HepG2 (cell line): ENCODE measurements around the gene DNLZ. TPM values are rescaled to one million over a fixed set of nuclear protein-coding genes. Genes with fewer than 3 reads are reported as not detected.

Source experiments
- AGO2 ChIP-seq: fragments of 200-400 bp; formaldehyde crosslinking; optimal IDR thresholded peaks from 2 replicates; pipeline ENCODE3; 2017; ENCODE audit warnings: mild to moderate bottlenecking, low read depth, low read length, moderate library complexity
- ATM ChIP-seq: fragments of 450-650 bp; IDR thresholded peaks from 2 replicates; pipeline ENCODE4 v1.7.1; 2017; ENCODE audit warnings: mild to moderate bottlenecking, borderline replicate concordance
- HIVEP1 ChIP-seq: sonication (generic); formaldehyde crosslinking; IDR thresholded peaks from 2 replicates; pipeline ENCODE4 v1.4.0; 2020; ENCODE audit warnings: mild to moderate bottlenecking, missing genetic modification reagents
- HOXD1 ChIP-seq: sonication (generic); formaldehyde crosslinking; IDR thresholded peaks from 2 replicates; pipeline ENCODE4 v1.5.0; 2020; ENCODE audit warnings: missing genetic modification reagents
- KDM5B ChIP-seq: sonication (generic); formaldehyde crosslinking; IDR thresholded peaks from 2 replicates; pipeline ENCODE4 v1.4.0; 2020; ENCODE audit warnings: missing genetic modification reagents, mild to moderate bottlenecking, borderline replicate concordance
- MZF1 ChIP-seq: sonication (generic); formaldehyde crosslinking; IDR thresholded peaks from 2 replicates; pipeline ENCODE4 v1.8.1; 2023; ENCODE audit warnings: mild to moderate bottlenecking, missing genetic modification reagents, borderline replicate concordance
- NCOA2 ChIP-seq: sonication (generic); formaldehyde crosslinking; IDR thresholded peaks from 2 replicates; pipeline ENCODE4 v1.8.0; 2022; ENCODE audit warnings: inconsistent platforms
- RNF2 ChIP-seq: fragments of 450-650 bp; conservative IDR thresholded peaks from 2 replicates; pipeline ENCODE4 v1.6.1; 2016; ENCODE audit warnings: low read depth
- SIX4 ChIP-seq: sonication (generic); formaldehyde crosslinking; IDR thresholded peaks from 2 replicates; pipeline ENCODE4 v1.4.0; 2020; ENCODE audit warnings: missing genetic modification reagents
- SRF ChIP-seq: IDR thresholded peaks from 2 replicates; pipeline ENCODE4 v1.6.1; 2011; ENCODE audit warnings: mild to moderate bottlenecking, low read depth, low read length, moderate library complexity
- ZFP90 ChIP-seq: sonication (generic); formaldehyde crosslinking; IDR thresholded peaks from 2 replicates; pipeline ENCODE4 v1.8.0; 2022; ENCODE audit warnings: missing genetic modification reagents, mild to moderate bottlenecking, inconsistent platforms, borderline replicate concordance
- ZNF317 ChIP-seq: sonication (generic); formaldehyde crosslinking; IDR thresholded peaks from 2 replicates; pipeline ENCODE4 v1.5.0; 2020; ENCODE audit warnings: mild to moderate bottlenecking, missing genetic modification reagents
- ZNF644 ChIP-seq: IDR thresholded peaks from 2 replicates; pipeline ENCODE4 v1.6.1; 2016; ENCODE audit warnings: low read depth
- ZNF83 ChIP-seq: sonication (generic); formaldehyde crosslinking; IDR thresholded peaks from 2 replicates; pipeline ENCODE4 v1.4.0; 2020; ENCODE audit warnings: missing genetic modification reagents, mild to moderate bottlenecking, borderline replicate concordance
- polyA plus RNA-seq, 8 experiments: library from polyadenylated mRNA; depleted of rRNA in 3 of 8; stranded (reverse) in 7 of 8; unstranded in 1 of 8; fragments of >200 nt; fragmentation: Illumina TruSeq in 4 of 8; extraction: Trizol in 4 of 8; gene quantifications; 2 replicates each; pipeline versions ENCODE4 v1.2.1 to v1.2.3, GENCODE V29; 2011 to 2016; ENCODE audit warnings: low read depth in 4 of 8, missing spikeins in 1 of 8, mixed read lengths in 1 of 8; ENCODE audit not compliant: insufficient read depth in 1 of 8
- total RNA-seq, 5 experiments: library from RNA; depleted of rRNA; stranded (reverse); fragments of >200 nt; fragmentation: Illumina TruSeq; extraction: Trizol; gene quantifications; 2 replicates each; pipeline ENCODE4 v1.2.3, GENCODE V29; 2016; ENCODE audit warnings: low read depth in 1 of 5
- TF ChIP-seq, protein P1 (sequence below), 2 experiments: sonication (generic) in 1 of 2; formaldehyde crosslinking in 1 of 2; IDR thresholded peaks; 2 replicates each; pipeline versions ENCODE4 v1.4.0 to v1.6.1; 2018 to 2020; ENCODE audit warnings: missing genetic modification reagents in 2 of 2, borderline replicate concordance in 1 of 2, low read depth in 1 of 2, mild to moderate bottlenecking in 1 of 2, missing biosample characterization in 1 of 2
- TF ChIP-seq, protein P2 (sequence below): sonication (generic); formaldehyde crosslinking; IDR thresholded peaks from 2 replicates; pipeline ENCODE4 v1.5.0; 2020; ENCODE audit warnings: mild to moderate bottlenecking, missing genetic modification reagents, borderline replicate concordance
- TF ChIP-seq, protein P3 (sequence below): sonication (generic); formaldehyde crosslinking; IDR thresholded peaks from 2 replicates; pipeline ENCODE4 v1.4.0; 2020; ENCODE audit warnings: missing genetic modification reagents, borderline replicate concordance
- TF ChIP-seq, protein P4 (sequence below): IDR thresholded peaks from 2 replicates; pipeline ENCODE4 v1.6.1; 2012; ENCODE audit warnings: inconsistent platforms

The DNLZ gene
- total and polyA plus RNA-seq, 2 of the 13 experiments (the other 11 are each of a cell fraction or from before 2014, with no cell fraction given) = 3.4 to 8.0 TPM

DNA sequence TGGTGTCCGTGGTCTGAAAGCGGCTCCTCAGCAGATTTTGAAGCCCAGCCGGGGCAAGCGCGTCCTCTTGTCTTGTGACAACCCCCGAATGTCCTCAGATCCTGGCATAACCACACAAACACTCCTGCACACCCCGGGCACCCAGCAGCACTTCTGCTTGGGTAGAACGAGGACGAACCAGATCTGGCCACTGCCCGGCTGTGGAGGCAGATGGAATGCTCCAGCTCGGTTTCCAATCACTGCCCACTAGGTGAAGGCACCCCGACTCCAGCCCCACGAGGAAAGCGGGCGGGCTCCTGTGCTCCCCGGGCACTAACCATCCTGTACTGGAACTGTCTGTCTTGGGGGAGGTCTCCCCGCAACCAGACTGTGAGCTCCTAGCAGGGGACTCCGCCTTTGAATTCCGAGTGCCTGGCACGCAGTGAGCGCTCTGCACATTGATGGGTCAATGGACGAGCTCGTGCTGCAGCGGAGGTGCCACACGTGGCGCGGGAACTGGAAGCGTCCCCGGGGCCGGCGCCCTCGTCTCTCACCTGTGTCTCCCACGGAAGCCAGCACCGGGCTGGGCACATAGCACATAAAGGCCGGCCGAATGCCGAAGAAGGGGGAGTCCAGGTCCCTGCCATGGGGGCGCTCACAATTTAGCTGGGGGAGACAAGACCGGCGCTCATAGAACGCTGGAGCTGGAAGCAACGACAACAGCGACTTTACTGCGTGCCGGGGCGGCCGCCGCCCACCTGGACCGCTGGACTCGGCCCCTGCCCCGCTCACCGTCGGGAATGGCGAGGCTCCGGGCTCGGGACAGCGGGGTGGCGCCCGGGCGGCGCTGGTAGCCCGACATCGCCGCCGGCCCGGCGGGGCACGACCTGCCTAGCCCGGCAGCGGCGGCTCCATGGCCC is 46.3 kb upstream of the DNLZ start (continued):
- TF ChIP-seq, protein P1, sequence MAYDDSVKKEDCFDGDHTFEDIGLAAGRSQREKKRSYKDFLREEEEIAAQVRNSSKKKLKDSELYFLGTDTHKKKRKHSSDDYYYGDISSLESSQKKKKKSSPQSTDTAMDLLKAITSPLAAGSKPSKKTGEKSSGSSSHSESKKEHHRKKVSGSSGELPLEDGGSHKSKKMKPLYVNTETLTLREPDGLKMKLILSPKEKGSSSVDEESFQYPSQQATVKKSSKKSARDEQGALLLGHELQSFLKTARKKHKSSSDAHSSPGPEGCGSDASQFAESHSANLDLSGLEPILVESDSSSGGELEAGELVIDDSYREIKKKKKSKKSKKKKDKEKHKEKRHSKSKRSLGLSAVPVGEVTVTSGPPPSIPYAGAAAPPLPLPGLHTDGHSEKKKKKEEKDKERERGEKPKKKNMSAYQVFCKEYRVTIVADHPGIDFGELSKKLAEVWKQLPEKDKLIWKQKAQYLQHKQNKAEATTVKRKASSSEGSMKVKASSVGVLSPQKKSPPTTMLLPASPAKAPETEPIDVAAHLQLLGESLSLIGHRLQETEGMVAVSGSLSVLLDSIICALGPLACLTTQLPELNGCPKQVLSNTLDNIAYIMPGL (CRISPR knock-in tag; IDR thresholded peaks at IDR 0.05; ENCODE audit: borderline replicate concordance in 1 of 2, low read depth in 1 of 2) = peak in 1 of 2 experiments; percentile 5; a peak in 1 of 4 replicates
- TF ChIP-seq KDM5B (peak; percentile 4; the same call in 1 of the 2 replicates), ZNF83 (CRISPR knock-in tag) (no peak), SRF (no peak), HIVEP1 (CRISPR knock-in tag) (peak; percentile 54; the same call in 1 of the 2 replicates), SIX4 (CRISPR knock-in tag) (no peak), ZFP90 (CRISPR knock-in tag) (peak; percentile 43; the same call in 1 of the 2 replicates), ATM (no peak), NCOA2 (CRISPR knock-in tag) (no peak), HOXD1 (0 out of 2 replicates have a peak, but pooled peaks have one; percentile 32), MZF1 (no peak), ZNF317 (CRISPR knock-in tag) (no peak), RNF2 (peak; percentile 95), ZNF644 (CRISPR knock-in tag) (no peak), AGO2 (peak; percentile 80)
- TF ChIP-seq, protein P2, sequence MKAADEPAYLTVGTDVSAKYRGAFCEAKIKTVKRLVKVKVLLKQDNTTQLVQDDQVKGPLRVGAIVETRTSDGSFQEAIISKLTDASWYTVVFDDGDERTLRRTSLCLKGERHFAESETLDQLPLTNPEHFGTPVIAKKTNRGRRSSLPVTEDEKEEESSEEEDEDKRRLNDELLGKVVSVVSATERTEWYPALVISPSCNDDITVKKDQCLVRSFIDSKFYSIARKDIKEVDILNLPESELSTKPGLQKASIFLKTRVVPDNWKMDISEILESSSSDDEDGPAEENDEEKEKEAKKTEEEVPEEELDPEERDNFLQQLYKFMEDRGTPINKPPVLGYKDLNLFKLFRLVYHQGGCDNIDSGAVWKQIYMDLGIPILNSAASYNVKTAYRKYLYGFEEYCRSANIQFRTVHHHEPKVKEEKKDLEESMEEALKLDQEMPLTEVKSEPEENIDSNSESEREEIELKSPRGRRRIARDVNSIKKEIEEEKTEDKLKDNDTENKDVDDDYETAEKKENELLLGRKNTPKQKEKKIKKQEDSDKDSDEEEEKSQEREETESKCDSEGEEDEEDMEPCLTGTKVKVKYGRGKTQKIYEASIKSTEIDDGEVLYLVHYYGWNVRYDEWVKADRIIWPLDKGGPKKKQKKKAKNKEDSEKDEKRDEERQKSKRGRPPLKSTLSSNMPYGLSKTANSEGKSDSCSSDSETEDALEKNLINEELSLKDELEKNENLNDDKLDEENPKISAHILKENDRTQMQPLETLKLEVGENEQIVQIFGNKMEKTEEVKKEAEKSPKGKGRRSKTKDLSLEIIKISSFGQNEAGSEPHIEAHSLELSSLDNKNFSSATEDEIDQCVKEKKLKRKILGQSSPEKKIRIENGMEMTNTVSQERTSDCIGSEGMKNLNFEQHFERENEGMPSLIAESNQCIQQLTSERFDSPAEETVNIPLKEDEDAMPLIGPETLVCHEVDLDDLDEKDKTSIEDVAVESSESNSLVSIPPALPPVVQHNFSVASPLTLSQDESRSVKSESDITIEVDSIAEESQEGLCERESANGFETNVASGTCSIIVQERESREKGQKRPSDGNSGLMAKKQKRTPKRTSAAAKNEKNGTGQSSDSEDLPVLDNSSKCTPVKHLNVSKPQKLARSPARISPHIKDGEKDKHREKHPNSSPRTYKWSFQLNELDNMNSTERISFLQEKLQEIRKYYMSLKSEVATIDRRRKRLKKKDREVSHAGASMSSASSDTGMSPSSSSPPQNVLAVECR = no peak; the same call in 1 of the 2 replicates
- TF ChIP-seq, protein P3, sequence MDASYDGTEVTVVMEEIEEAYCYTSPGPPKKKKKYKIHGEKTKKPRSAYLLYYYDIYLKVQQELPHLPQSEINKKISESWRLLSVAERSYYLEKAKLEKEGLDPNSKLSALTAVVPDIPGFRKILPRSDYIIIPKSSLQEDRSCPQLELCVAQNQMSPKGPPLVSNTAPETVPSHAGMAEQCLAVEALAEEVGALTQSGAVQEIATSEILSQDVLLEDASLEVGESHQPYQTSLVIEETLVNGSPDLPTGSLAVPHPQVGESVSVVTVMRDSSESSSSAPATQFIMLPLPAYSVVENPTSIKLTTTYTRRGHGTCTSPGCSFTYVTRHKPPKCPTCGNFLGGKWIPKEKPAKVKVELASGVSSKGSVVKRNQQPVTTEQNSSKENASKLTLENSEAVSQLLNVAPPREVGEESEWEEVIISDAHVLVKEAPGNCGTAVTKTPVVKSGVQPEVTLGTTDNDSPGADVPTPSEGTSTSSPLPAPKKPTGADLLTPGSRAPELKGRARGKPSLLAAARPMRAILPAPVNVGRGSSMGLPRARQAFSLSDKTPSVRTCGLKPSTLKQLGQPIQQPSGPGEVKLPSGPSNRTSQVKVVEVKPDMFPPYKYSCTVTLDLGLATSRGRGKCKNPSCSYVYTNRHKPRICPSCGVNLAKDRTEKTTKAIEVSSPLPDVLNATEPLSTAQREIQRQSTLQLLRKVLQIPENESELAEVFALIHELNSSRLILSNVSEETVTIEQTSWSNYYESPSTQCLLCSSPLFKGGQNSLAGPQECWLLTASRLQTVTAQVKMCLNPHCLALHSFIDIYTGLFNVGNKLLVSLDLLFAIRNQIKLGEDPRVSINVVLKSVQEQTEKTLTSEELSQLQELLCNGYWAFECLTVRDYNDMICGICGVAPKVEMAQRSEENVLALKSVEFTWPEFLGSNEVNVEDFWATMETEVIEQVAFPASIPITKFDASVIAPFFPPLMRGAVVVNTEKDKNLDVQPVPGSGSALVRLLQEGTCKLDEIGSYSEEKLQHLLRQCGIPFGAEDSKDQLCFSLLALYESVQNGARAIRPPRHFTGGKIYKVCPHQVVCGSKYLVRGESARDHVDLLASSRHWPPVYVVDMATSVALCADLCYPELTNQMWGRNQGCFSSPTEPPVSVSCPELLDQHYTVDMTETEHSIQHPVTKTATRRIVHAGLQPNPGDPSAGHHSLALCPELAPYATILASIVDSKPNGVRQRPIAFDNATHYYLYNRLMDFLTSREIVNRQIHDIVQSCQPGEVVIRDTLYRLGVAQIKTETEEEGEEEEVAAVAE (CRISPR knock-in tag) = no peak
- TF ChIP-seq, protein P4, sequence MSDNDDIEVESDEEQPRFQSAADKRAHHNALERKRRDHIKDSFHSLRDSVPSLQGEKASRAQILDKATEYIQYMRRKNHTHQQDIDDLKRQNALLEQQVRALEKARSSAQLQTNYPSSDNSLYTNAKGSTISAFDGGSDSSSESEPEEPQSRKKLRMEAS = peak; percentile 94
